ENCODE data around the gene OR52E8. TPM values are rescaled to one million over a fixed set of nuclear protein-coding genes. Genes with fewer than 3 reads are reported as not detected.
A peak's percentile ranks its signal among the peaks of the same experiment; 100 is the strongest.

The OR52E8 gene
- total and polyA plus RNA-seq, 9 of the 15 experiments (the other 6 are each of a cell fraction or from before 2014, with no cell fraction given) = not detected

DNA sequence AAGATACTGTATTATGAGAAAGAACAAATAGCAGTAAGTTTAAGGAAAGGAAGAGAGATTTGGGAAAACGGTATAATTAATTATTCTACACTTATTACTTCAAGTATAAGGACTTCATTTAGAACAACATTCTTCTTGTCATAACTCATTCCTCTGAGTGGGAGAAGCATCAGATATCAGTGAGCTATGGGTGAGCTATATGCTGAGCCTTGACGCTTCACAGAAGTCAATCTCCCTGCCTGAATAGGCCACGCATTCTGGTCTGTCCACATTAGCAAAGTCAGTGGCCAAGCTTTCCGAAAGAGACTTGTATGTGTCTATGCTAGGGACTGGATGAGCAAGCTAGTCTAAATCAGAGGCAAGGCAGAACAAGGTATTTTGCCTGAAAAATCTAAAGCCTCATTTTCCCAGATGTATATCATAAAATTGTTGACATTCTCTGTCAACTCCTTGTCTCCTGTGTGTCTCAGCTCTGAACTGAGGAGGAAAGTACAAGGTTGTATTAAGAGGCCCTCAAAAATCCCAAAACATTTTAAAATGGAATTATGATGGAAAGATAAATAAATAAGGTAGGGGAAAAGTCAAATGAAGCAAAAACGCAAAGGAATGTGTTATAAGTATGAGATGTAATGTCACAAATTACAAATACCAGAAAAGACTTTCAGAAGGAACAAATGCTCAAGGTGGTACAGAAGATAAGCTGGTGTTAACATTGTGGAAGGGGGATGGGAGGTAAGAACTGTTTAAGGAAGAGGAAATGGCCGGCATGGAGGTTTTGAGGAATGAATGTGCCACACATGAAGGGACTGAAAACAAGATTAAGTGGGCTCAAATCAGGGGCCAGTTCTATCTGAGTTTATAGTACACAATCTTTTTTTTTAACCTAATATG, 47.3 kb downstream of the OR52E8 start (continued):
- TF ChIP-seq, protein P1, sequence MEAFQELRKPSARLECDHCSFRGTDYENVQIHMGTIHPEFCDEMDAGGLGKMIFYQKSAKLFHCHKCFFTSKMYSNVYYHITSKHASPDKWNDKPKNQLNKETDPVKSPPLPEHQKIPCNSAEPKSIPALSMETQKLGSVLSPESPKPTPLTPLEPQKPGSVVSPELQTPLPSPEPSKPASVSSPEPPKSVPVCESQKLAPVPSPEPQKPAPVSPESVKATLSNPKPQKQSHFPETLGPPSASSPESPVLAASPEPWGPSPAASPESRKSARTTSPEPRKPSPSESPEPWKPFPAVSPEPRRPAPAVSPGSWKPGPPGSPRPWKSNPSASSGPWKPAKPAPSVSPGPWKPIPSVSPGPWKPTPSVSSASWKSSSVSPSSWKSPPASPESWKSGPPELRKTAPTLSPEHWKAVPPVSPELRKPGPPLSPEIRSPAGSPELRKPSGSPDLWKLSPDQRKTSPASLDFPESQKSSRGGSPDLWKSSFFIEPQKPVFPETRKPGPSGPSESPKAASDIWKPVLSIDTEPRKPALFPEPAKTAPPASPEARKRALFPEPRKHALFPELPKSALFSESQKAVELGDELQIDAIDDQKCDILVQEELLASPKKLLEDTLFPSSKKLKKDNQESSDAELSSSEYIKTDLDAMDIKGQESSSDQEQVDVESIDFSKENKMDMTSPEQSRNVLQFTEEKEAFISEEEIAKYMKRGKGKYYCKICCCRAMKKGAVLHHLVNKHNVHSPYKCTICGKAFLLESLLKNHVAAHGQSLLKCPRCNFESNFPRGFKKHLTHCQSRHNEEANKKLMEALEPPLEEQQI (IDR thresholded peaks at IDR 0.05) = peak; percentile 50; the same call in 1 of the 2 replicates
- 0 out of 2 replicates have a peak, but pooled peaks have one; percentile 68 for TF ChIP-seq NBN (IDR thresholded peaks at IDR 0.05; ENCODE audit: low read depth)
- no peak for TF ChIP-seq SMAD1 (IDR thresholded peaks at IDR 0.05; ENCODE audit: low read depth, low read length, partially characterized antibody)
- peak; percentile 62; the same call in 1 of the 2 replicates for TF ChIP-seq PHB2 (IDR thresholded peaks at IDR 0.05; ENCODE audit: low read depth)
- peak; percentile 90 for TF ChIP-seq CBFA2T3 (IDR thresholded peaks at IDR 0.05)
- TF ChIP-seq, protein P2, sequence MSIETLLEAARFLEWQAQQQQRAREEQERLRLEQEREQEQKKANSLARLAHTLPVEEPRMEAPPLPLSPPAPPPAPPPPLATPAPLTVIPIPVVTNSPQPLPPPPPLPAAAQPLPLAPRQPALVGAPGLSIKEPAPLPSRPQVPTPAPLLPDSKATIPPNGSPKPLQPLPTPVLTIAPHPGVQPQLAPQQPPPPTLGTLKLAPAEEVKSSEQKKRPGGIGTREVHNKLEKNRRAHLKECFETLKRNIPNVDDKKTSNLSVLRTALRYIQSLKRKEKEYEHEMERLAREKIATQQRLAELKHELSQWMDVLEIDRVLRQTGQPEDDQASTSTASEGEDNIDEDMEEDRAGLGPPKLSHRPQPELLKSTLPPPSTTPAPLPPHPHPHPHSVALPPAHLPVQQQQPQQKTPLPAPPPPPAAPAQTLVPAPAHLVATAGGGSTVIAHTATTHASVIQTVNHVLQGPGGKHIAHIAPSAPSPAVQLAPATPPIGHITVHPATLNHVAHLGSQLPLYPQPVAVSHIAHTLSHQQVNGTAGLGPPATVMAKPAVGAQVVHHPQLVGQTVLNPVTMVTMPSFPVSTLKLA (conservative IDR thresholded peaks at IDR 0.05) = 0 out of 4 replicates have a peak, but pooled peaks of 1 of the 2 experiments have one; percentile 26
- TF ChIP-seq RCOR1 (IDR thresholded peaks at IDR 0.05; ENCODE audit: borderline replicate concordance in 1 of 2, low read depth in 2 of 2, low read length in 2 of 2) = peak in 1 of 2 experiments; percentile 40; a peak in 1 of 4 replicates
- TF ChIP-seq BCOR (IDR thresholded peaks at IDR 0.05) = peak; percentile 47
- peak; percentile 55 for TF ChIP-seq TRIM28 (IDR thresholded peaks at IDR 0.05)
- TF ChIP-seq, protein P3, sequence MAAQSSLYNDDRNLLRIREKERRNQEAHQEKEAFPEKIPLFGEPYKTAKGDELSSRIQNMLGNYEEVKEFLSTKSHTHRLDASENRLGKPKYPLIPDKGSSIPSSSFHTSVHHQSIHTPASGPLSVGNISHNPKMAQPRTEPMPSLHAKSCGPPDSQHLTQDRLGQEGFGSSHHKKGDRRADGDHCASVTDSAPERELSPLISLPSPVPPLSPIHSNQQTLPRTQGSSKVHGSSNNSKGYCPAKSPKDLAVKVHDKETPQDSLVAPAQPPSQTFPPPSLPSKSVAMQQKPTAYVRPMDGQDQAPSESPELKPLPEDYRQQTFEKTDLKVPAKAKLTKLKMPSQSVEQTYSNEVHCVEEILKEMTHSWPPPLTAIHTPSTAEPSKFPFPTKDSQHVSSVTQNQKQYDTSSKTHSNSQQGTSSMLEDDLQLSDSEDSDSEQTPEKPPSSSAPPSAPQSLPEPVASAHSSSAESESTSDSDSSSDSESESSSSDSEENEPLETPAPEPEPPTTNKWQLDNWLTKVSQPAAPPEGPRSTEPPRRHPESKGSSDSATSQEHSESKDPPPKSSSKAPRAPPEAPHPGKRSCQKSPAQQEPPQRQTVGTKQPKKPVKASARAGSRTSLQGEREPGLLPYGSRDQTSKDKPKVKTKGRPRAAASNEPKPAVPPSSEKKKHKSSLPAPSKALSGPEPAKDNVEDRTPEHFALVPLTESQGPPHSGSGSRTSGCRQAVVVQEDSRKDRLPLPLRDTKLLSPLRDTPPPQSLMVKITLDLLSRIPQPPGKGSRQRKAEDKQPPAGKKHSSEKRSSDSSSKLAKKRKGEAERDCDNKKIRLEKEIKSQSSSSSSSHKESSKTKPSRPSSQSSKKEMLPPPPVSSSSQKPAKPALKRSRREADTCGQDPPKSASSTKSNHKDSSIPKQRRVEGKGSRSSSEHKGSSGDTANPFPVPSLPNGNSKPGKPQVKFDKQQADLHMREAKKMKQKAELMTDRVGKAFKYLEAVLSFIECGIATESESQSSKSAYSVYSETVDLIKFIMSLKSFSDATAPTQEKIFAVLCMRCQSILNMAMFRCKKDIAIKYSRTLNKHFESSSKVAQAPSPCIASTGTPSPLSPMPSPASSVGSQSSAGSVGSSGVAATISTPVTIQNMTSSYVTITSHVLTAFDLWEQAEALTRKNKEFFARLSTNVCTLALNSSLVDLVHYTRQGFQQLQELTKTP (IDR thresholded peaks at IDR 0.05; ENCODE audit: low read depth in 1 of 2, partially characterized antibody in 2 of 2) = peak in 1 of 2 experiments; percentile 60
- TF ChIP-seq BRF1 (IDR thresholded peaks at IDR 0.05; ENCODE audit: borderline replicate concordance, extremely low read depth, insufficient read length) = no peak
- no peak for TF ChIP-seq PYGO2 (tag; IDR thresholded peaks at IDR 0.05)
- peak; percentile 51; the same call in 1 of the 2 replicates for TF ChIP-seq KLF16 (IDR thresholded peaks at IDR 0.05)
- peak; percentile 34 for TF ChIP-seq NFIC (IDR thresholded peaks at IDR 0.05)
- TF ChIP-seq ZNF644 (tag; IDR thresholded peaks at IDR 0.05; ENCODE audit: low read depth) = 0 out of 2 replicates have a peak, but pooled peaks have one; percentile 33
- peak; percentile 87 for TF ChIP-seq SMARCC2 (IDR thresholded peaks at IDR 0.05; ENCODE audit: low read depth)
- TF ChIP-seq GATAD2A (IDR thresholded peaks at IDR 0.05) = no peak; the same call in 1 of the 2 replicates
- TF ChIP-seq, protein P4, sequence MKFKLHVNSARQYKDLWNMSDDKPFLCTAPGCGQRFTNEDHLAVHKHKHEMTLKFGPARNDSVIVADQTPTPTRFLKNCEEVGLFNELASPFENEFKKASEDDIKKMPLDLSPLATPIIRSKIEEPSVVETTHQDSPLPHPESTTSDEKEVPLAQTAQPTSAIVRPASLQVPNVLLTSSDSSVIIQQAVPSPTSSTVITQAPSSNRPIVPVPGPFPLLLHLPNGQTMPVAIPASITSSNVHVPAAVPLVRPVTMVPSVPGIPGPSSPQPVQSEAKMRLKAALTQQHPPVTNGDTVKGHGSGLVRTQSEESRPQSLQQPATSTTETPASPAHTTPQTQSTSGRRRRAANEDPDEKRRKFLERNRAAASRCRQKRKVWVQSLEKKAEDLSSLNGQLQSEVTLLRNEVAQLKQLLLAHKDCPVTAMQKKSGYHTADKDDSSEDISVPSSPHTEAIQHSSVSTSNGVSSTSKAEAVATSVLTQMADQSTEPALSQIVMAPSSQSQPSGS (CRISPR knock-in tag; IDR thresholded peaks at IDR 0.05) = no peak
